Measurements from ENCODE around the gene HSPB9.

Gene HSPB9, protein sequence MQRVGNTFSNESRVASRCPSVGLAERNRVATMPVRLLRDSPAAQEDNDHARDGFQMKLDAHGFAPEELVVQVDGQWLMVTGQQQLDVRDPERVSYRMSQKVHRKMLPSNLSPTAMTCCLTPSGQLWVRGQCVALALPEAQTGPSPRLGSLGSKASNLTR

DNA sequence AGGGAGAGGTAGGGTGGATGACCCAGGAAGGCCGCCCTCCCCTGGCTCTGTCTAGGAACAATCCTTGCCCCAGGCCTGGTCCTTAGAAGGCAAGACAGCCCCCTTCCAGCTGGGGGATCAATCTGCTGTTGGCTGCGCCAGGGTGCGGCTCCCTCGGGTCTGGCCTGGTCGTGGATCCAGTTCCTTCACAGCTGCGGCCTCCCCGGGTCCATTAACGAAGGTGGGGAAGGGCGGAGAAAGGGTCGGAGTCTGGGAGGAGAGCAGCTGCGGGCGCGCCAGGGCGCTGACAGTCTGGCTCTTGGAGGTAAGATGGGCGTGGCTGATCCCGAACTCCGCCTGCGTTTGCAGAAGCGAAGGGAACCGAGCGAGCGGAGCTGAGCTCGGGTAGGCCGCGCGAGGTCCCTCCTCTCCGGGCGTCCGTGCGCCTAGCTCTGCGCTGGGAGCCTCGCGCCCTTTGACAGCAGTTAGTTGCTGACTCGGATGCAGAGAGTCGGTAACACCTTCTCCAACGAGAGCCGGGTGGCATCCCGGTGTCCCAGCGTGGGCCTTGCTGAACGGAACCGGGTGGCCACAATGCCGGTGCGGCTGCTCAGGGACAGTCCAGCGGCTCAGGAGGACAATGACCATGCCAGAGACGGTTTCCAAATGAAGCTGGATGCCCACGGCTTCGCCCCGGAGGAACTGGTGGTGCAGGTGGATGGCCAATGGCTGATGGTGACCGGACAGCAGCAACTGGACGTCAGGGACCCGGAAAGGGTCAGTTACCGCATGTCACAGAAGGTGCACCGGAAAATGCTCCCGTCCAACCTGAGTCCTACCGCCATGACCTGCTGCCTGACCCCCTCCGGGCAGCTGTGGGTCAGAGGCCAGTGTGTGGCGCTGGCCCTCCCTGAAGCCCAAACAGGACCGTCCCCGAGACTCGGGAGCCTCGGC is at the start of gene HSPB9:
Gene HSPB9, plus strand, starts transcription at position 434 of the 933 bp plus-strand sequence. Its CDS starts 47 bp downstream, at position 481.
- DNase-seq, result peak in 1 of 3 experiments; percentile 84

DNA sequence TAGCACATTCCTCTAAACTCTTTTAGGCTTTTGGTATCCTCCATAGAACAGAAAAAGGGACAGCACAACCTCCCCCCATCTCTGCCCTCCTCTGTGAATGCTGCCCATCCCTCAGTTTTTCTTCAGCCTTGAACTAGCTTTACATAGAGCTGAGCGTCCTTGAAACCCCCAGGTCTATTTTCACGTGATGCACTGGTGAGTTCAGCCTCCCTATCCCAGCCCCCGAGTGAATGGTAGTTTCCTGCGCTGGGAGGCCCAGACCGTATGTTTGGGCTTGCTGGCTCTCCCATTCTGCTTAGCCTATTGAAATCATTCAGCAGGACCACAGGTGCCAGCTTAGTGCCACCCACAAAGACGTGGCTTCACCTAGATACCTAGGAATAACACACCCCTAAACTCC is 46.8 kb upstream of the HSPB9 start:
- DNase-seq, result no peak

DNA sequence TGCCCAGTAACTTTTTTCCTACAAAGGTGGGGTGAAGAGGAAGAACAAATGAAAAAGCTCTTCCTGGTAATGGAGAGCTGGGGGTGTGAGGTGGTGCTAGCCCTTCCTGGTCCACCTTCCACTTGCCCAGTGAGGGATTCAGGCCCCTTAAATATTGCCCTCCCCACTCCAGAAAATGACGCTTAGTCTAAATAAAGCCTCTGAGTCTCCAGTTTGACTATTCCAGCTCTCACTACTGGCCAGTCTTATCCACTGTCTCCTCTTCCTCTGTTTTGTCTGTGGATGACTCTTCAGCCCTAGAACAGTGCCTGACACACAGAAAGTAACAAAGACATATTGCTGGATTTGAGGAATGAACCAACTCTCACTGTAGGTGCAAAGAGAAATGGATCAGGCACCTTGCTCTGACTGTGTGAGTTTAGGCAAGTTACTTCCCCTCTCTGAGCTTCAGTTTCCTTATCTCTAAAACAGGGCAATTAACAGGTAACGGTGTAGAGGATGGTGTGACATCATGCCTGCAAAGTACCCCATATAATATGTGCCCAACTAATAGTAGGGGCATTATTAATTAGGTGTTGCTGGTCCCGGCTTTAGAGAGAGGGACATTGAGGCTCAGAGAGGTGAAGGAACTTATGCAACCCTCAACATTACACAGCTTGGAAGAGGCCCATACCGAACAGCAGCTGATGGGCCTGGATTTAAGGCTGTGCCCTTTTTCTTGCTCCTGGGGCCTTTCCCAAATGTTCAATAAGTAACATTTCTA is 45.6 kb upstream of the HSPB9 start:
- DNase-seq, result no peak

DNA sequence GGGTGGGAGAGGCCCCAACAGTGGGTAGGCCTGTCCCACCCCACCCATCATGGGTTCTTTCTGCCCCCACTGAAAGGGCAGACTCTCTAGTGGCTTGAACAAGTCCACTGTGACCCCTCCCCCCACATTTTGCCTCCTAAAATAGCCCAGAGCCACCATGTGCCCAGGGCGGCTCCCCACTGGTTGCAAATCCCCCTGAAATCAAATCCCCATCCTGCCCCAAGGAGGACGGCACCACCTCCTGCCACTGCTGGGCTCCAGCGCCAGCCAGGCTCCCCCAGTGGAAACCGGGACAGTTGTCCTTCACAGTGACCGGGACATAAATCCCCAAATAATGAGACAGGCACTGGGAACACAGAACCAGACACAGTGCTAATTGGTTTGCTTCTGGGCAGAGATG is 44.8 kb upstream of the HSPB9 start:
- no peak for DNase-seq

DNA sequence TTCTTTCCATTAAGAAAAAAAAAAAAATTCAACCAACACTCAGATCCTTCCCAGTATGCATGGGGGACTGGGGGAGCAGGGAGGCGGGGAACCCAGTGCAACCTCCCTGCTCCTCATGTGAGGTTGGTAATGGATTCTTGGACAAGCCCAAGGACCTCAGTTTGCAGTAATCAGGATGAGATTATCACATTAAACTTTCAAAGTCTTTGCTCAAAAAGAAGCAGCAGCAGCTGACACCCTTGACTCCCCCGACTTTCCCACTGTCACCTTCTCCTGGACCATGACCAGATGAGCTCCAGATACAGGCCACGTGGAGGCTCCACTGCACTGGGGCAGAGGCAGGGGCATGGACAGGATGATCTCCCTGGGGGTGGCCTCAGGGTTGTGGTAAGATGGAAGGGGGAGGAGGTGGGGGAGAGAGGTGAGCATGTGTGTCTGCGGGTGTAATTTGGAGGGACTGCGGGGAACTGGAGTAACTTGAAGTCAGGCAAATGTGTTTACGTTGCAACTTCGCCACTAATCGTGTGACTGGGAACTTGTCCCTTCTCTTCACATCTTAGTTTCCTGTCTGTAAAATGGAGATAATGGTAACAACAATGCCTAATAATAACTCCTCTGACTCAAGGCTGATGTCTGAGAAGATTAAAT is 44.1 kb upstream of the HSPB9 start:
- no peak for DNase-seq

DNA sequence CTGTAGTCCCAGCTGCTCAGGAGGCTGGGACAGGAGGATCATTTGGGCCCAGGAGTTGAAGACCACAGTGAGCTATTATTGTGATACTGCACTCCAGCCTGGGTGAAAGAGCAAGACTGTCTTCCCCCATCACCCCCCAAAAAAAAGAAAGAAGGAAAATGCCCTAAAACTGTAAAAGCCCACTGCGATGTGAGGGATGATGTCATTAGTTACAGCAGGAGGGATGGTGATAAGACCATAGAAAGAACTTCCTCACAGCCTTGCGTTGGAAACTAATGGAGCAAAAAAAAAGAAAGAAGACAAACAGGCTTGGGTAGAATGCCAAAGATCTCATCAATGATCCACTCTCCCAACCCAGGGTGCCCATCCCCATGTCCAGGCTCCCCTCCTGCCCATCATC is 43.1 kb upstream of the HSPB9 start:
- DNase-seq, result no peak

DNA sequence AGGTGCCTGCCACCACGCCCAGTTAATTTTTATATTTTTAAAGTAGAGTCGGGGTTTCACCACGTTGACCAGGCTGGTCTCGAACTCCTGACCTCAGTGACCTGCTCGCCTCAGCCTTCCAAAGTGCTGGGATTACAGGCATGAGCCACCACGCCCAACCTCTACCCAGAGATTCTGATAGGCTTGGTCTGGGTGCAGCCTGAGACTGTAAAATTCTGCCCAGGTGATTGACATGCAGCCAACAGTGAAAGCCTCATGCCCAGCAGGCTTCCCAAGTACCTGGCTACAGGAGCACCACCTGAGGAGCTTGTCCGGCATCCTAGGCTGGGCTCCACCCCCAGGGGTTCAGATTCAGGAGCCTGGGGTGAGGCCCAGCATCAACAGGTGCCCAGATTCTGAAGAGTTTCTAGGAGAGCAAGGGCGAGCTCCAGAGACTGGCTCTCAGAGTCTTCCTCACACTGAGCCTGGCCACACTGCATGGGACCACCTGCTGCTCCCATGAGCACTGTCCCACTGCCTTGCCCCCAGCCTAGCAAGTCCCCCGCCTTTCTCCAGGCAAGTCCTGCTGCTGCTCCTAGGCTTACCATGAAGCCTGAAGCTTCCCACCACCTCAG is 41.0 kb upstream of the HSPB9 start:
- DNase-seq, result no peak

DNA sequence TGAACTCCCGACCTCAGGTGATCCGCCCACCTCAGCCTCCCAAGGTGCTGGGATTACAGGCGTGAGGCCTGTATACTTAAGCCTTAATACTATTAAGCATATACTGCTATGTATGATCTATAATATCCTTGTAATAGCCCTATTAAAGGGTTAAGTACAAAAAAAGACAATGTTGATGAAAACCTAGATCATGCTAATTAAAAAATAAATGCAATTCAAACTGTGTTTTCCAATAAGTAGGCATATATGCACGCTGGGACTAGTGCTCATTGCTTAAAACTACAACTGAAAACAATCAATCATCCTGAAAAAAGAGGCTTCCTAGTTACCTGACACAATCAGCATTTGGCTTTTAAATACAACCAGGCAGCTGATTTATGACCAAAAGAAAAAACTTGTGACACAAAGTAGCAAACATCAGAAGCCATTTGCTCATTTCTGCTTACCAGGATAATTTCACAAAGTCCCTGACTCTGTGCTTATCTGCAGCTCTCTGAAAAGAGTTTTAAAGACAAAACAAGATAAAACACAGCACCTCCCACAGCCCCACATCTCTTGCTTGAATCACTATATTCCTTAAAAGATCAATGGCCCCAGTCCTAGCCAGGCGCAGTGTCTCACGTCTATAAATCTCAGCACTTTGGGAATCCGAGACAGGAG is 35.4 kb upstream of the HSPB9 start:
- DNase-seq, result peak in 1 of 3 experiments; percentile 57

DNA sequence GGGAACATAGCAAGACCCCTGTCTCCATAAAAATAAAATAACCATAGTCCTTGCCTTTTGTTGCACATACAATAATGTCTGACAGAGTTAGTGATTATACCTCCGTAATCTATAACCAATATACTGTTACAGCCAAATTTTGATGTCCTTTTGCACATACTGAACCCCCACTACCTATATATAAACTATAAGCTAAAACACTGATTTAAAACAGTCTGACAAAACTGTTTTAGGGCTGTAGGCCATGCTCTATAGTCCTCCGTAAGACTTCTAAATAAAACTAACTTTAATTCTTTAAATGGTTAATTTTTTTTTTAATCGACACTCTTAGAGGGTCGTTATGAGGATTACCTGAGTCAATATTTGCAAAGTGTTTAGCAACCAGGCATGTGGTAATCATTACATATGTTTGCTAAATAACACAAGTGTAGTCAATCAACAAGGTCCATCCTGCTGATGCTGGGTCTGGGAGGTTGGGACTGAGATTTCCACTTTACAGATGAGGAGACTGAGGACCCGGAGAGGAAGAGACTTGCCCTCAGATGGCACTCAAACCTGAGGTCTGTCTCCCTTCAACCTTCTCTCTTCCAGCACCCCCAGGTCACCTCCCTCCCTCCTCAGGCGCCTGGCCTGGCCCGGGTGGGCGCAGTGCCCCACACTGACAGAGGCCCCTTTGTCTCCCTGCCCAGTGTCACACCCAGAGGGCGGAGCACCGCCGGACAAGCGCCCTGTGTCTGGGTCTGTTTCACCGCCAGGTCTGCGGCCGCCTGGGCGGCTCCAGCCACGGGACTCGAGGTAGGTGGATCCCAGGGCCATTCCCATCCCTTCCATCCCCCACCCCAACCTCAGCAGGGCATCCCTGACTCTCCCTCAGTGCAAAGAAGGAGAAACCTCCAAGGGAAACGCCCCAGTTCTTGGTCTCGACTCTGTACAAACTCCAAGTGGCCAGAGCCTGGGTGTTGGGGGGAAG is 34.6 kb upstream of the HSPB9 start:
- DNase-seq, result peak in 1 of 3 experiments; percentile 30

DNA sequence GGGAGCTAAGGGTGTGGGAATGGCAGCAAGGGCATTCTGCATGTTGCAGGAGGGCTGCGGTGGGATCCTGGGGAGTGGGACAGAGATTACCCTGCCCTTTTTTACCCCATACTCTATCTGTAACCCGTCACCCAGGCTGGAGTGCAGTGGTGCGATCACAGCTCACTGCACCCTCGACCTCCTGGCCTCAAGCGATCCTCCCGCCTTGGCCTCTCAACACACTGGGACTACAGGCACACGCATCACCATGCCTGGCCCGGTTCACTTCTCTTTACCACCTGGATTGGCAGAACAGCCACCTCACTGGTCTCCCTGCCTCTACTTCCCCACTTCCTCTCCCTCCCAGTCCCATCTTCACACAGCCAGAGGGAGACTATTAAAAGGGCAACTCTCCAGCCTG is 33.9 kb upstream of the HSPB9 start:
- no peak for DNase-seq

DNA sequence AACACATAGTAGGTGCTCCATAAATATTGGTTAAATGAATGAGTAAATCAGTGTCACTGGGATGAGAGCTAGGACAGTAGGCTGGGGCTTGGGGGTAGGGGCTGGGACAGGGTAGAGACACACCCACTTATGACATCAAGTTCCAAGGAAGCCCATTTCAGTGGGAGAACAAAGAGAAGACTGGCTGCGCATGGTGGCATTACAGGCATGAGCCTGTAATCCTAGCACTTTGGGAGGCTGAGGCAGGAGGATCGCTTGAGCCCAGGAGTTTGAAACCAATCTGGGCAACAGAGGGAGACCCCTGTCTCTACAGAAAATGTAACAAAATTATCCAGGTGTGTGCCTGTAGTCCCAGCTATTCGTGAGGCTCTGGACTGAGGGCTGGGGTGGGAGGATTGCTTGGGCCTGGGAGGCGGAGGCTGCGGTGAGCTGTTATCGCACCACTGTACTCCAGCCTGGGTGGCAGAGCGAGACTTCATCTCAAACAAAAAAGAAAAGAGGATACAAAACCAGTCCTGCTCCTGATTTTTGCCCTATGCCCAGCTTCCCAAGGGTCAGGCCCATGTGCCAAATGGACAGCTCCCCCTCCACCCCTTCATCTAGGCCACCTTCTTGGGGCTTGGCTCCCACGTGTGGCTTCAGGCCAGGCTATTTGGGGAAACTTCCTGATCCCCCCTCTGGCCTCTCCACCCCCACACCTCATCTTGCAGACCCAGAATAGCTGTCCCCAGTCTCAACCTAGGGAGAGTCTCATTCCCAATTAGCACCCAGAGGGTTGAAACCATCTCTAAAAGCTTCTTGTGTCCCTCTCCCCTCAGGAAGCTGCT is 31.4 kb upstream of the HSPB9 start:
- DNase-seq, result no peak

DNA sequence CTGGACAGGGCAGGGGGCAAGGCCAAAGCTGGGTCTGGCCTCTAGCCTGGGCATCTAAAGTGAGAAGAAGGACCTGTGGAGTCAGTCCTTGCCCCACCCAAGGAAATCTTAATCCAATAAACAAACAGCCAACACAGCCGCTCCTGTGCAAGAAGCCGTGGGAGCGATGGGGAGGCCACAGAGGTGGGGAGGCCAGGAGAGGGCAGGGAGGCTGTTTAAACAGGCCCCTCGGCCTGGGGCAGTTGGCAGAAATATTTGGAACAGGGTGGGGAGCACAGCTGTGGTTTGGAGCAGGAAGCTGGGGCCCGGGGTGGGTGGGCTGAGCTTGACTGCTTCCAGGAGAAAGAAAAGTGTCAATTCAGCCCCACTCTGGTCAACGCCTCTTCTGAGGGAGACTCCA is 29.7 kb upstream of the HSPB9 start:
- DNase-seq, result no peak

DNA sequence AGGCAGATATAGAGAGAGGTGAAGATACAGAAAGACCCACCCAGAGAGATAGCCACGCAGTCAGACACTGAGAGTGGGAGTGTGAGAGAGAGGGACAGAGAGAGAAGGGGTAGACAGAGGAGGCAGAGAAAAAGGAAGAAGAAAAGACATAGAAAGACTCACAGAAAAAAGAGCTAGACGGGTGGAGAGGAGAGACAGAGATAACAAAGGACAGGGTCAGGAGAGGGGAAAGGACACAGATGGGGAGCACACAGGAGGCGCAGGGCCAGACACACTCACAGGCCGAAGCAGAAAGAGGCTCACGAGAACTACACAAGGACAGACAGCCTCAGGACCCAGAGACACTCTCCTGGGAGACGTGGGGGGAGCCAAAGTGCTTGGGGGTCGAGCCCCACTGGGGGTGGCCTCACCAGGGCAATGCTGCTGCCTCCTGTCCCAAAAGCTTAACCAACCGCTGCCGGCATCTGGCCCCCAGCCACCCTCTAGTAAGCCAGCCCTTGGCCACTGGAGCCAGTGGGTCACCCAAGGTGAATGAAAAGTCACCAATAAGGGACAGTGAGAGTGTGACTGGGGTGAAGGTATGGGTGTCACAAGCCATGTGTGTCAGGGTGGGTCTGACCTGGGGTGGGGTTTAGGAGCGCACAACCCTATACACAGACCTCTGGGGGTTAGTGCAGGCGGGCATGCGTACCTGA is 28.1 kb upstream of the HSPB9 start:
- DNase-seq, result no peak

DNA sequence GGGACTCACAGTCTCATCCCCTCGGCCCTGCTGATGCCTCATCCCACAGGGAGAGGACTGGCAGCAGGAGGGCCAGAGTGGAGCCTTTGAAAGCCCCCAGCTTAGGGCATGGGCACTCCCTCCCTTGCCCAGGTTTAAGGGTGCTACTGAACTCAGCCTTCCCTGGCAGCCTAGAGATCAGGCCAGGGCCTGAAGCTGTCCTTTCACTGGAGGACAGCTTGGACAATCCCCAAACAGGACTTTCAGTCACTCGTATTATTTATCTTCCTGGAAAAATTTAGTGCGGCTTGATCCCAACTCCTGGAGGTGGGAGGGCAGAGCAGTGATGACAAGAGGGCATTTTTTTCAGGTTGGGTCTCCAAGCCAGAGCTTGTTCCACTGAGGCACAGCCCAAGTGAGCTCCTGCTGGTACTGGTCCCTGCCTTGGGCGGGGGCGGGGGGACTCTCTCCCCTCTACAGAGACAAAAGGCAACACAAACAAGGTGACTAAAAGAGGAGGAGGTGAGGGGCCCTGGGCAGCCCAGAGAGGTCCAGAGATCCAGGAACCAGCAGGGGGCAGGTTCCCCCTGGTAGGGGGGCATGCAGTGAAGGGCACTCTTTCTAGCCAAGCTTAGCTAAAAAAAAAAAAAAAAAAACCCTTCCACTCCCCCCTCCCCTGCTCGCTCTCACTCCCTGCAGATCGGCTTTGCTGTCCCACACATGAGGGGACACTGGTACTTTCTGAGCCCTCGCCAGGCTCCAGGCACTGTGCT is 26.1 kb upstream of the HSPB9 start:
- no peak for DNase-seq

DNA sequence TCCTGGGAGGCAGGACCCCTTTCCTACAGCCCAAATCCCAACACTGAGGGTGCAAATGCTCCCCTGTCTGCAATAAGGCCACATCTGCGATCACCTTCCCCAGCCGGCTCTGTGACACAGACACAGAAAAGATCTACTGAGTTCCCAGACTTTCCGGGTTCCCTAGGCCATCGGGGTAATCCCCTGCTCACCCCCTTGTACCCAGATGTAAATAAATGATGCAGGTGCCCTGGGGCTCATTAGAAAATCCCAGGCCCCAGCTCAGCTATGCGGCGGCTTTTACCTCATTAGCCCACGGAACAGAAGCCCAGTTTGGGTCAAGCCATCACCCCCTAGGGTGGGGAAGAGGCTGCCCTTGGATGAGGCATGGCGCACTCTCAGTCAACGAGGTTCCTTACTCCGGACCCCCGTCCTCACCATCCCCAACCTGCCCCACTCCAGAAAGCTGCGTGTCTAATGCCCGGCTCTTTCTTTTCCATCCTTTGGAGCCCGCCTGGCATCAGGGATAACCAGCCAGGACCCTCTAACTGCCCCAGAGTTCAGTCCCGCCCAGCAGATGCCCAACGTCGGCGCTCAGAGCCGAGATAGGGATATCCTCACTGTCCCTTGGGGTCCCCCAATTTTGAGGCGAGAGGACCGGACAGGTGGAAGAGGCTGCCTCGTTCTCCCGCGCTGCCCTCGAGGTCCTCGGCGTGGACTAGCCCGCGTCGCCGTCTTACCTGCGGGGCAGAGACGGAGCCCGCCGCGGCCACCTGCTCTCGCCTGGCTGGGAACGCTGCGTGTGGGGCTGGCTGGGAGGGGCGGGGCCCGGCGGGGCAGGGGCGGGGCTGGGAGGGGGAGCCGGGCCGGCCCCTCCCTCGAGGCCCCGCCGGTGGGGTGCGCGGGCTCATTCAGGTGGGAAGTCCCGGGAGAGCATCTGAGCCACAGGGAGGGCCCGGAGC is 24.6 kb upstream of the HSPB9 start, which contains the start of gene ZNF385C:
Gene ZNF385C, minus strand, starts transcription at position 783 of the 941 bp plus-strand sequence. CDS start 35,417 bp downstream, outside the sequence.
- peak; percentile 13 to 50 (median 43) for DNase-seq

DNA sequence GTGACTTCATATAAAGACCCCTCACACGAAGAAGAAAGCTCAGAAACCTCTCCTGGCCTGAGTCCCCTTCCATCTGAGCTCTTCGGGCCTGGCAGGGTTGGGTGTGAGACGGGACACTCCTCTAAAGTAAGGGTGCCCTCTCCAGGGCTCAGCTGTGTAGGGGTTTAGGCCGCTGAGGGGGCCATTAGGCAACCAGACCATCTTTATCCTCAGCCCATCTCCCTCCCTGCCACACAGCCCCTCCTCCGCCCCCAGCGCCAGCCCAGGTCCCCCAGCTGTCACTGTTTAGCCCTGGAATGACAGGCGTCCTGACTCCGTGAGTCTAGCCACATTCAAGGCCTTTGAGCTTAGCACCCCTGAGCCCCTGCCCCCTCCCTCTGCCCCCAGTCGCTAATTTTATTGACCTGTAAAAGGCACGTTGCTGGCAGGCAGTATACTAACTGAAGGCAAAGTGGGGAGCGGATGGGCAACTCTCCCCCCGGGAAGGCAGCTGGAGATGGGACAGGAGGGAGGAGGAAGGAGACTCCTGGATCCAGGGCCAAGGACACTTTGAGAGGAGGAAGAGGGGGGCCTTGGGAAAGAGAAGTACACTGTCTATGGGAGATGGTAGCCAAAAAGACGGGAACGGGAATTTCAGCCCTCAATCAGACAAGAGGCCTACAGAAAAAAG is 23.7 kb upstream of the HSPB9 start:
- no peak for DNase-seq

All from NCI-H1417 (cell line).